DMS 273 (cell line): ENCODE data around the gene ZNF423.

Experiments used
- DNase-seq: peaks from one replicate; lab custom pipeline; 2025; ENCODE audit not compliant: unreplicated experiment; lab: John Stamatoyannopoulos, UW

Gene ZNF423

GRCh38 chr16:49592546-49593423, 263.1 kb downstream of the ZNF423 start:
- peak; percentile 78 for DNase-seq

DNA sequence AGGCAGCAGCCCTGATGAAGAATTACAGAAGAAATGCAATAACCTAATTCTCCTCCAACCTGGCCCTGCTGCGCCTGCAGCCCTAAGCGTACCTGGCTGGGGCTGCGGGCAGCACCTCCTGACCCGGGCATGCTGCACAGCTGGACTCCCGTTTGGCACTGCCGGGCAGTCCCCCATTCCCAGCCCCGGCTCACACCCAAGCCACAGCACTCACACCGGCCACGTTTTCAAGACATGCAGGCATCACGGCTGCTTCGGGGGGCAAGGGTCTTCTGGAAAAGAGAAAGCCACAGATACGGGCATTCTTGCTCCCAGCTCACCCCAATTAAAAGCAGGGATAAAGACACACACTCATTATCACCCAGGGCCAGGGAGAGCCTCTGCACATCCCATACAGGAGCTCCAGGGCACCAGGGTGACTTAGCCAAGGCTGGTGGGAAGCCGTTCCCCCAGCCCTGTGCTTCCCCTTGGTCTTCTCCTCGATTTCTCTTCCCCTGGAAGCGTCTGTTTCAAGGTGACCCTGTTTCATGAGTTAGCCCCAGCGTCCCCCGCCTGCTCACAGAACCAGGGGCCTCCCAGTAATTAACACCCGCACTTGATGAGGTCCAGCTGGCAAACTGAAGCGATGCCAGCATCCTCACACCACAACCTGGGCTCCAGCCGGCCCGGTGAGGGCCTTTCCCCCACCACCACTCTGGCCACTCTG, 265.6 kb downstream of the ZNF423 start:
- DNase-seq: peak; percentile 65

- DNase-seq: no peak
Observed at GRCh38 chr16:49589544-49590031, 266.3 kb downstream of the ZNF423 start.

- peak; percentile 93 for DNase-seq
Observed at GRCh38 chr16:49588729-49589384, 267.1 kb downstream of the ZNF423 start.

- peak; percentile 77 for DNase-seq
Observed at GRCh38 chr16:49588026-49588425, 267.9 kb downstream of the ZNF423 start.

DNA sequence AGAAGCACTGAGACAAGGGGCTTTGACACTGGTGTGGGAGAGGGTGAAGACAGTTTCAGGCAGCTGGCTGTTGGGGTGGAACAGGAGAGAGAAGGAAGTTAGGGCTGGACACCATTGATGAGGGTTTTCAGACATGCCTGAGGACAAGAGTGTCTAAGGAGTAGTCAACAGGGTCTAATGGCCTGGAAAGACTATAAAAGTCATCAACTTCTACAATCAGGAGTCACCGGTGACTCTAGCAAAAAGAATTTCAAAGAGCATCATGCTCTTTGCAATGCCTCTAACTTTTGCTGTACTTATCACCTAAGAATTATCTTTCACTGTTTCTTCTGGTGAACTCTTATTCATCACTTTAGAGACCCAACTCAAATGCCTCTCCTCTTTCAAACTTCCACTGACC, 268.4 kb downstream of the ZNF423 start:
- DNase-seq: no peak

DNA sequence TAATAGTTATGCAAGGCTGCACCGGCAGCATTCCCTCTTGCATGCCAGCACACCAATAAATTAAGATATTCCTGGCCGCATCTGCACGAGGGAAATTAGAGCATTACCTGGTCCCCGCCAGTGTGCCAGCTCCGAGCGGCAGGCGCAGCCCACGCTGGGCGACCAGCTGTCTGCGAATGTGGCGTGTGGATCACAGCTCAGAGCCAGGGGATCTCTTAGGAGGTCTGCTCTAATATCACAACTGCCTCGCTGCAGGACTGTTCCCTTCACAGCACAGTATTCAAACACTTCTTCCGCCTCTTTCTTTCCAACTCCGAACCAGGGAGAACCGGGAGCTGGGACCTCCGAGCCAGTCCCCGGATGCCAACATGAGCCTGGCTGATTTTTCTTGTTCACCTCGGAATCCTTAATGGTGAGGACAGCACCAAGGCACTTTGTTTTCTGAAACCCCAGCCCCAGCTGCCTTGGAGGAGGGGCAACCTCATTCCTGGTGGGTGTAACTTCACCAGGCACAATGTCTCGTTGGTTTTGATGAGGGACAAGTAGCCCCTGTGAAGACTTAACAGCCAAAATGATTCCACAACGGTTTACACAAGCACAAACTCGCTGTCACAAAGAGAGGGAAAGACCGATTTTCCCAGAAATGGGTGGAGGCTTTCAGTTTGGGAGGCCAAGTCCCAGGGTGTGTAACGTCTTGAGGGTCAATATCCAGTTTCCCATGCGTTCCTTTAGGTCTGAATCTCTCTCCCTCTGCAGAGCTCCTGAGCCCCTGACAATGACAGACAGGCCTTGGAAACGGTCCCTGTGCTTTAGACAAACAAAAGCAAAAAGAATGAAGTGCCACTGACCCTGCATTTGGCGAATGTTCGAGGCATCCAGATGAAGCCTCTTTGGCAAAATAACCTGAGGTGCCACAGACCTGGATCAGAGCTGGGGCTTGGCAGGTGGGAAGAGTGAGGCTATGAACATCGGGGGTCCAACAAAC, 269.2 kb downstream of the ZNF423 start:
- DNase-seq: peak; percentile 95

- no peak for DNase-seq
Observed at GRCh38 chr16:49585143-49585832, 270.6 kb downstream of the ZNF423 start.

- DNase-seq: no peak
Observed at GRCh38 chr16:49583911-49584310, 272.0 kb downstream of the ZNF423 start.

- no peak for DNase-seq
Observed at GRCh38 chr16:49581630-49582298, 274.1 kb downstream of the ZNF423 start.

DNA sequence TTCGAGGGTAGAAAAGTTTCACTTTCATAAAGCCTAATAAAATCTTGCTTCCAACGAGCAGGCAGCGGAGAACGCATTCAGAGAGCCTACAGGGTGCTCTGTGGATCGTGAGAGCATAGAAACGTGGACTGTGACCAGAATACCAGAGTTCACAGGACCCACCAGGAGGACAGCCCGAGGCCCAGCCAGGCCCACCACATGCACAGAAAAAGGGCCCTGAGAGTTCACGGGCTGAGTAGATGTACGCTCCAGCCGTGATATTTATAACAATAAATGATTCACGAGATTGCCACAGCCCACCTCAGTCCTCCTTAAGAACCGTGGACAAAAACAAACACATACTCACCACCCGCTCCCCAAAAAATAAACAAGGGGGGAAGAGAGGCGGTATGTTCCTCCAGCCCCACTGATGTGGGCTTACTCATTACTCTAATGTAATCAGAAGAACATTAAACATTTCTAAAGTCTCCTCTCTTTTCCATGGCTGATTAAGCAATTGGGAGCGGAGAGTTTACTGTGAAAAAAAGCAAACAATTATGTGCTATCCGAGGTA, 275.1 kb downstream of the ZNF423 start:
- DNase-seq: no peak

GRCh38 chr16:49578435-49579024, 277.4 kb downstream of the ZNF423 start:
- DNase-seq: no peak

- peak; percentile 29 for DNase-seq
Observed at GRCh38 chr16:49578018-49578417, 277.9 kb downstream of the ZNF423 start.

DNA sequence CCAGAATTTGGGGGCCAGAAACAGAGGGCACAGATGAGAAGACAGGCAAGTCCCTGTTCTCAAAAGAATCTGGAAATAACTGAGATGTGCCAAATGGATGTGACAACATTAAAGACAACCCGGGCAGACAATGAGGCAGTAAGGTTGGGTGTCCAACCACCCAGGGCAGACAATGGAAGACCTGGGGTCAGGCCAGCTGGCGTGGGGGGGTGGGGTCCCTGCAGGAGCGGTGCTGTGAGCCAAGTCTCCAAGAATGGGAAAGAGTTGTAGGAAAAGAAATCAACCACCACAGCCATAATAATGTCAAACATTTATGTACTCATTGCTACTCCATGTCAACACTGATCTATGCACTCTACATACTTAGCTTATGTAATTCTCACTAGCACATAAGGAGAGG, 279.0 kb downstream of the ZNF423 start:
- DNase-seq: no peak

- no peak for DNase-seq
Observed at GRCh38 chr16:49576173-49576494, 279.8 kb downstream of the ZNF423 start.

- DNase-seq: peak; percentile 56
Observed at GRCh38 chr16:49575346-49576172, 280.4 kb downstream of the ZNF423 start.

- DNase-seq: peak; percentile 89
Observed at GRCh38 chr16:49574826-49575225, 281.1 kb downstream of the ZNF423 start.

- peak; percentile 45 for DNase-seq
Observed at GRCh38 chr16:49567950-49568349, 288.0 kb downstream of the ZNF423 start.
